K562 (cell line): ENCODE data around the gene ABCB9. TPM values are rescaled to one million over a fixed set of nuclear protein-coding genes. Genes with fewer than 3 reads are reported as not detected.

ENCODE experiments used
- ATAC-seq: fragments of 200-7000 bp; cut with Tn5 transposase; 3 replicates; pipeline ENCODE4 v1.9.1; 2020; ENCODE audit warnings: moderate library complexity
- BruUV-seq: library from RNA; stranded (reverse); fragments of 400-500 nt; replicated peaks from 2 replicates; lab custom pipeline; 2021; lab: Mats Ljungman, UMichigan
- CTCF ChIA-PET: fragments of 300-600 bp; formaldehyde crosslinking; extraction: SDS; loops from one replicate; lab custom pipeline; 2021; ENCODE audit warnings: low intra/inter-chr PET ratio; lab: Yijun Ruan, JAX
- POLR2A ChIA-PET: fragments of 300-600, 350-650 bp; sonication (Branson Sonifier 250); formaldehyde crosslinking; extraction: SDS; loops from one replicate; lab custom pipeline; 2021; ENCODE audit warnings: antibody characterized with exemption, inconsistent platforms; lab: Yijun Ruan, JAX
- DNase-seq, 4 experiments: peaks; one replicate each; pipeline versions ENCODE4 v3.0.0 to v3.0.0-alpha.2; 2011 to 2018; ENCODE audit warnings: low spot score in 3 of 4, mixed read lengths in 3 of 4; ENCODE audit errors: extremely low read depth in 1 of 4
- FAIRE-seq: peaks from 2 replicates; lab custom pipeline; 2011; peaks lifted over from hg19 to GRCh38; lab: Jason Lieb, UNC
- H2AFZ ChIP-seq: 2 replicates; pipeline ENCODE4 v1.6.0; 2011; ENCODE audit warnings: low read depth, low read length, control low read depth, inconsistent platforms
- H3K27ac ChIP-seq: fragments of 200-600 bp; 3 replicates; pipeline ENCODE4 v1.8.0; 2011; ENCODE audit warnings: low read depth, mild to moderate bottlenecking, control low read depth, inconsistent platforms, low read length, moderate library complexity, mixed read lengths; ENCODE audit errors: extremely low read depth
- H3K27me3 ChIP-seq, 2 experiments: fragments of 300-600 bp in 1 of 2; 2 replicates in 1 of 2; 3 replicates in 1 of 2; pipeline versions ENCODE4 v1.6.0 to v1.8.0; 2011; ENCODE audit warnings: inconsistent platforms in 2 of 2, low read length in 2 of 2, mild to moderate bottlenecking in 1 of 2, mixed read lengths in 1 of 2, moderate library complexity in 1 of 2; ENCODE audit not compliant: control insufficient read depth in 2 of 2, insufficient read depth in 2 of 2
- H3K36me3 ChIP-seq: fragments of 300-600 bp; 3 replicates; pipeline ENCODE4 v1.8.0; 2011; ENCODE audit warnings: mild to moderate bottlenecking, low read length, inconsistent platforms; ENCODE audit not compliant: control insufficient read depth, insufficient read depth
- H3K4me1 ChIP-seq, 2 experiments: fragments of 200-600 bp in 1 of 2; replicated peaks in 1 of 2; 2 replicates in 1 of 2; 3 replicates in 1 of 2; pipeline versions ENCODE4 v1.5.1 to v1.8.0; 2011; ENCODE audit warnings: inconsistent platforms in 2 of 2, low read length in 2 of 2, mild to moderate bottlenecking in 1 of 2, mixed read lengths in 1 of 2, moderate library complexity in 1 of 2; ENCODE audit not compliant: control insufficient read depth in 2 of 2, insufficient read depth in 2 of 2
- H3K4me2 ChIP-seq: 2 replicates; pipeline ENCODE4 v1.6.1; 2011; ENCODE audit warnings: low read length, control low read depth, inconsistent platforms, mixed read lengths; ENCODE audit not compliant: insufficient read depth
- H3K4me3 ChIP-seq: fragments of 200-600 bp; sonication (generic), shearing (Covaris generic); 2 replicates; pipeline ENCODE4 v1.5.1; 2016; ENCODE audit warnings: control low read depth, inconsistent platforms
- H3K79me2 ChIP-seq: fragments of 200-600 bp; 3 replicates; pipeline ENCODE4 v1.8.0; 2011; ENCODE audit warnings: low read length, inconsistent platforms; ENCODE audit not compliant: control insufficient read depth, insufficient read depth
- H3K9ac ChIP-seq, 2 experiments: 2 replicates each; pipeline versions ENCODE4 v1.6.0 to v1.6.1; 2011; ENCODE audit warnings: low read depth in 2 of 2, low read length in 2 of 2, control low read depth in 1 of 2, inconsistent platforms in 1 of 2, mild to moderate bottlenecking in 1 of 2, mixed read lengths in 1 of 2; ENCODE audit not compliant: insufficient read depth in 1 of 2
- H3K9me1 ChIP-seq: one replicate; pipeline ENCODE4 v1.6.0; 2011; ENCODE audit warnings: inconsistent platforms, mild to moderate bottlenecking, low read length, moderate library complexity; ENCODE audit not compliant: control insufficient read depth, insufficient read depth
- H3K9me3 ChIP-seq: replicated peaks from 2 replicates; pipeline ENCODE4 v1.5.1; 2011; ENCODE audit warnings: low read depth, low read length, inconsistent platforms; ENCODE audit not compliant: control insufficient read depth, insufficient read depth
- H4K20me1 ChIP-seq: replicated peaks from 2 replicates; pipeline ENCODE4 v1.6.1; 2011; ENCODE audit warnings: low read length, inconsistent platforms, mixed read lengths; ENCODE audit not compliant: control insufficient read depth, insufficient read depth
- ASH1L ChIP-seq: fragments of 450-650 bp; IDR thresholded peaks from 2 replicates; pipeline ENCODE4 v1.6.1; 2018; ENCODE audit warnings: borderline replicate concordance, mild to moderate bottlenecking, low read depth; ENCODE audit not compliant: partially characterized antibody
- CCAR2 ChIP-seq: fragments of 200-400 bp; formaldehyde crosslinking; IDR thresholded peaks from 2 replicates; pipeline ENCODE4 v1.6.1; 2017; ENCODE audit warnings: mild to moderate bottlenecking, low read depth, low read length
- CCNT2 ChIP-seq: IDR thresholded peaks from 2 replicates; pipeline ENCODE4 v1.6.1; 2011; ENCODE audit warnings: borderline replicate concordance, low read depth, mild to moderate bottlenecking, moderate library complexity, mixed read lengths, low read length; ENCODE audit not compliant: insufficient read length; ENCODE audit errors: extremely low read depth
- CGGBP1 ChIP-seq: fragments of 250-450 bp; sonication (Bioruptor Pico); IDR thresholded peaks from 2 replicates; pipeline ENCODE4 v1.9.0; 2021; ENCODE audit warnings: mild to moderate bottlenecking
- EP300 ChIP-seq: IDR thresholded peaks from 2 replicates; pipeline ENCODE4 v1.6.1; 2012; ENCODE audit warnings: low read length, improper control_type of control experiment
- GABPB1 ChIP-seq: sonication (generic); formaldehyde crosslinking; IDR thresholded peaks from 2 replicates; pipeline ENCODE4 v1.8.0; 2022; ENCODE audit warnings: mild to moderate bottlenecking, missing genetic modification reagents
- HMGXB4 ChIP-seq: sonication (generic); formaldehyde crosslinking; IDR thresholded peaks from 2 replicates; pipeline ENCODE4 v1.8.1; 2023; ENCODE audit warnings: mild to moderate bottlenecking, missing genetic modification reagents
- JUN ChIP-seq, 2 experiments: sonication (generic) in 1 of 2; formaldehyde crosslinking in 1 of 2; IDR thresholded peaks; 2 replicates each; pipeline versions ENCODE4 v1.6.1 to v1.8.0; 2012 to 2022; ENCODE audit warnings: borderline replicate concordance in 2 of 2, mild to moderate bottlenecking in 2 of 2, improper control_type of control experiment in 1 of 2, low read depth in 1 of 2, low read length in 1 of 2, missing genetic modification reagents in 1 of 2
- POLR3A ChIP-seq: IDR thresholded peaks from 2 replicates; pipeline ENCODE4 v1.6.1; 2011; ENCODE audit warnings: borderline replicate concordance, mild to moderate bottlenecking, moderate library complexity; ENCODE audit not compliant: insufficient read length, insufficient read depth; ENCODE audit errors: extremely low read depth
- RBM14 ChIP-seq: fragments of 200-400 bp; formaldehyde crosslinking; IDR thresholded peaks from 2 replicates; pipeline ENCODE4 v1.6.1; 2018; ENCODE audit warnings: low read depth, mild to moderate bottlenecking, low read length, moderate library complexity, borderline replicate concordance; ENCODE audit not compliant: insufficient read depth
- TFAP4 ChIP-seq: sonication (generic); formaldehyde crosslinking; IDR thresholded peaks from 2 replicates; pipeline ENCODE4 v1.8.0; 2022; ENCODE audit warnings: missing genetic modification reagents, mild to moderate bottlenecking, moderate library complexity, borderline replicate concordance
- ZFP1 ChIP-seq: fragments of 450-650 bp; formaldehyde crosslinking; IDR thresholded peaks from 2 replicates; pipeline ENCODE4 v1.4.0; 2020; ENCODE audit warnings: mild to moderate bottlenecking, mixed read lengths
- ZNF408 ChIP-seq: fragments of 250-450 bp; sonication (Bioruptor Pico); IDR thresholded peaks from 2 replicates; pipeline ENCODE4 v1.4.0; 2020; ENCODE audit warnings: low read depth, mild to moderate bottlenecking, moderate library complexity
- ZNF717 ChIP-seq: fragments of 250-450 bp; sonication (Bioruptor Pico); IDR thresholded peaks from 2 replicates; pipeline ENCODE4 v1.5.0; 2021
- WGBS: fragments of 100-300 bp; shearing (Covaris generic); methylation state at CpG from one replicate; pipeline ENCODE4 v1.1.6; 2016; ENCODE audit warnings: low coverage, mixed read lengths; ENCODE audit not compliant: insufficient coverage; ENCODE audit errors: missing lambda C conversion rate; 5-methylcytosine and 5-hydroxymethylcytosine counted together
- in situ Hi-C: fragments of 300-500 bp; cut with MboI; formaldehyde crosslinking; loops from 4 replicates; pipeline ENCODE4 v1.15.0; 2018; ENCODE audit warnings: inconsistent platforms, mixed read lengths
- intact Hi-C: fragments of 100-400 bp; cut with micrococcal nuclease; formaldehyde crosslinking; loops from 2 replicates; pipeline ENCODE4 v1.14.2; 2022
- polyA plus RNA-seq, 8 experiments: library from polyadenylated mRNA; depleted of rRNA in 4 of 8; stranded (reverse) in 5 of 8; unstranded in 3 of 8; fragments of >200 nt; fragmentation: Nextera tagmentation in 2 of 8; fragmentation: Illumina TruSeq in 1 of 8; extraction: Ambion mirVana in 2 of 8; extraction: Trizol in 1 of 8; gene quantifications; 2 replicates each; pipeline versions ENCODE4 v1.2.1 to v1.2.3, GENCODE V29; 2011 to 2014; ENCODE audit warnings: inconsistent platforms in 1 of 8, missing spikeins in 1 of 8
- total RNA-seq, 7 experiments: library from RNA; depleted of rRNA in 6 of 7; stranded (reverse); fragments of >200 nt in 6 of 7; fragmentation: Illumina TruSeq in 2 of 7; extraction: Trizol in 2 of 7; gene quantifications; 2 replicates each; pipeline versions ENCODE4 v1.2.1 to v1.2.3, GENCODE V29; 2011 to 2021; ENCODE audit warnings: low replicate concordance in 1 of 7
- TF ChIP-seq, protein P1 (sequence below): sonication (generic); formaldehyde crosslinking; IDR thresholded peaks from 2 replicates; pipeline ENCODE4 v1.8.0; 2022; ENCODE audit warnings: mild to moderate bottlenecking, missing genetic modification reagents

ABCB9 gene
- total and polyA plus RNA-seq, 9 of the 15 experiments (the other 6 are each of a cell fraction or from before 2014, with no cell fraction given), result 0.20 to 12.6 (median 6.2) TPM

GRCh38 chr12:122981587-122982476 is 15.6 kb upstream of the ABCB9 start:
- peak overlapping the region; percentile 89 to 99 for H3K9ac ChIP-seq
- H3K27ac ChIP-seq, result peak overlapping the region; percentile 84; the same call in 2 of the 3 replicates
- H3K4me3 ChIP-seq, result peak overlapping the region; percentile 88
- intact Hi-C loops (loop anchor here (5.0 to 10.0 kb wide), 2 partner anchors 50 to 163 kb away; no protein-coding TSS in a partner anchor), in situ Hi-C loops (no loop called here)
- H3K36me3 ChIP-seq, result peaks cover 54% of the 10 kb centered on the region
- H2AFZ ChIP-seq, result no peak overlapping the region
- peak overlapping the region; percentile 80 for H3K4me2 ChIP-seq
- BruUV-seq, result no TSS peak
- H3K27me3 ChIP-seq, result no peaks in the 10 kb centered on the region
- no peak for DNase-seq
- ChIA-PET CTCF (no interaction called here), POLR2A (interaction anchor here (0.6 to 4.0 kb wide), 10 partner anchors 6 to 256 kb away, joined by 3 to 22 read pairs (median 4); partner anchors contain the start of gene OGFOD2)
- peaks cover 40% of the 10 kb centered on the region for H3K79me2 ChIP-seq
- H3K4me1 ChIP-seq, result peaks cover 33 to 93% of the 10 kb centered on the region in 2 experiments
- no peak for ATAC-seq
- no peak for FAIRE-seq
- WGBS, result 87% methylated on average over 18 of the region's 25 CpGs
- peaks cover 5% of the 10 kb centered on the region; the same call in 1 of the 2 replicates for H4K20me1 ChIP-seq
- H3K9me3 ChIP-seq, result no peaks in the 10 kb centered on the region
- no peaks in the 10 kb centered on the region for H3K9me1 ChIP-seq
- no peak for TF ChIP-seq ZNF717 (CRISPR knock-in tag)
- no peak for TF ChIP-seq EP300
- TF ChIP-seq HMGXB4 (CRISPR knock-in tag), result no peak
- peak; percentile 33; the same call in 1 of the 2 replicates for TF ChIP-seq TFAP4 (CRISPR knock-in tag)
- no peak for TF ChIP-seq RBM14
- no peak for TF ChIP-seq CCAR2
- TF ChIP-seq, protein P1, sequence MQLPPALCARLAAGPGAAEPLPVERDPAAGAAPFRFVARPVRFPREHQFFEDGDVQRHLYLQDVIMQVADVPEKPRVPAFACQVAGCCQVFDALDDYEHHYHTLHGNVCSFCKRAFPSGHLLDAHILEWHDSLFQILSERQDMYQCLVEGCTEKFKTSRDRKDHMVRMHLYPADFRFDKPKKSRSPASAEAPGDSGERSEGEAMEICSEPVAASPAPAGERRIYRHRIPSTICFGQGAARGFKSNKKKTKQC (CRISPR knock-in tag), result no peak
- TF ChIP-seq ZFP1 (CRISPR knock-in tag), result no peak
- TF ChIP-seq GABPB1, result no peak
- no peak for TF ChIP-seq POLR3A
- TF ChIP-seq JUN (IDR thresholded peaks at IDR 0.05; ENCODE audit: borderline replicate concordance, low read depth, low read length), result no peak
- no peak for TF ChIP-seq JUN (CRISPR knock-in tag; IDR thresholded peaks at IDR 0.05; ENCODE audit: borderline replicate concordance)
- TF ChIP-seq ASH1L, result no peak
- no peak for TF ChIP-seq CCNT2
- no peak for TF ChIP-seq CGGBP1 (CRISPR knock-in tag)
- TF ChIP-seq ZNF408 (CRISPR knock-in tag), result no peak
